Sigmoid colon (tissue), 7 donors: ENCODE data around the gene ITGB4. TPM values are rescaled to one million over a fixed set of nuclear protein-coding genes. Genes with fewer than 3 reads are reported as not detected.

Source experiments
- DNase-seq: peaks from one replicate; pipeline ENCODE4 v3.0.0-alpha.2; 2019
- H3K27ac ChIP-seq, 4 donors: fragments of 200-600 bp; sonication (generic); one replicate each; pipeline ENCODE4 v1.5.1; 2016 to 2019; ENCODE audit warnings: mild to moderate bottlenecking in 1 of 4
- H3K27me3 ChIP-seq, 3 donors: fragments of 200-600 bp; sonication (generic); one replicate each; pipeline ENCODE4 v1.5.1; 2019; ENCODE audit warnings: mild to moderate bottlenecking in 1 of 3
- H3K36me3 ChIP-seq, 4 donors: fragments of 200-600 bp; sonication (generic); one replicate each; pipeline ENCODE4 v1.5.1; 2016 to 2019
- H3K4me1 ChIP-seq, 4 donors: fragments of 200-600 bp; sonication (generic); one replicate each; pipeline ENCODE4 v1.5.1; 2017 to 2019
- H3K4me3 ChIP-seq, 4 donors: fragments of 200-600 bp; sonication (generic); one replicate each; pipeline ENCODE4 v1.5.1; 2017 to 2019; ENCODE audit warnings: mild to moderate bottlenecking in 2 of 4, moderate library complexity in 1 of 4
- H3K9me3 ChIP-seq, 4 donors: fragments of 200-600 bp in 3 of 4; sonication (generic) in 3 of 4; one replicate each; pipeline versions ENCODE4 v1.5.1 to v1.6.1; 2013 to 2019
- EP300 ChIP-seq, 4 donors: sonication (generic); formaldehyde crosslinking; IDR thresholded peaks; one replicate each; pipeline ENCODE4 v1.6.1; 2017; ENCODE audit warnings: antibody characterized with exemption in 4 of 4
- POLR2A ChIP-seq, 2 donors: fragments of 450-650 bp; IDR thresholded peaks; one replicate each; pipeline ENCODE4 v1.6.1; 2016; ENCODE audit warnings: antibody characterized with exemption in 2 of 2, mild to moderate bottlenecking in 2 of 2, moderate library complexity in 2 of 2
- POLR2AphosphoS5 ChIP-seq, 4 donors: sonication (generic); formaldehyde crosslinking; IDR thresholded peaks; one replicate each; pipeline ENCODE4 v1.6.1; 2017; ENCODE audit warnings: antibody characterized with exemption in 4 of 4
- WGBS, 2 donors: extraction: QIAGEN DNeasy Blood & Tissue Kit; methylation state at CpG; one replicate each; pipeline ENCODE4 v1.1.7; 2013; 5-methylcytosine and 5-hydroxymethylcytosine counted together
- intact Hi-C: fragments of 100-400 bp; cut with DNase I; formaldehyde crosslinking; loops from one replicate; pipeline ENCODE4 v1.15.1; 2023
- polyA plus RNA-seq, 3 donors: library from polyadenylated mRNA; stranded (reverse); fragments of 200-250 nt; gene quantifications; one replicate each; pipeline ENCODE4 v1.2.3, GENCODE V29; 2013
- total RNA-seq, 4 donors: library from RNA; depleted of rRNA; stranded (reverse); fragments of >200 nt; gene quantifications; one replicate each; pipeline ENCODE4 v1.1.0, GENCODE V29; 2016
- TF ChIP-seq, protein P1 (sequence below), 4 experiments: fragments of 450-650 bp in 3 of 4; fragments of 200-600 bp in 1 of 4; IDR thresholded peaks; one replicate each; pipeline ENCODE4 v1.5.1; 2016 to 2019; ENCODE audit warnings: antibody characterized with exemption in 4 of 4, mild to moderate bottlenecking in 3 of 4, moderate library complexity in 2 of 4
- donor health status: healthy with polysubstance abuse.
- donor health status: Bipolar disorder and iron deficiency.
- donor health status: healthy.

ITGB4 gene
- total and polyA plus RNA-seq, 7 donors, result 15.1 to 116 (median 25.8) TPM

DNA sequence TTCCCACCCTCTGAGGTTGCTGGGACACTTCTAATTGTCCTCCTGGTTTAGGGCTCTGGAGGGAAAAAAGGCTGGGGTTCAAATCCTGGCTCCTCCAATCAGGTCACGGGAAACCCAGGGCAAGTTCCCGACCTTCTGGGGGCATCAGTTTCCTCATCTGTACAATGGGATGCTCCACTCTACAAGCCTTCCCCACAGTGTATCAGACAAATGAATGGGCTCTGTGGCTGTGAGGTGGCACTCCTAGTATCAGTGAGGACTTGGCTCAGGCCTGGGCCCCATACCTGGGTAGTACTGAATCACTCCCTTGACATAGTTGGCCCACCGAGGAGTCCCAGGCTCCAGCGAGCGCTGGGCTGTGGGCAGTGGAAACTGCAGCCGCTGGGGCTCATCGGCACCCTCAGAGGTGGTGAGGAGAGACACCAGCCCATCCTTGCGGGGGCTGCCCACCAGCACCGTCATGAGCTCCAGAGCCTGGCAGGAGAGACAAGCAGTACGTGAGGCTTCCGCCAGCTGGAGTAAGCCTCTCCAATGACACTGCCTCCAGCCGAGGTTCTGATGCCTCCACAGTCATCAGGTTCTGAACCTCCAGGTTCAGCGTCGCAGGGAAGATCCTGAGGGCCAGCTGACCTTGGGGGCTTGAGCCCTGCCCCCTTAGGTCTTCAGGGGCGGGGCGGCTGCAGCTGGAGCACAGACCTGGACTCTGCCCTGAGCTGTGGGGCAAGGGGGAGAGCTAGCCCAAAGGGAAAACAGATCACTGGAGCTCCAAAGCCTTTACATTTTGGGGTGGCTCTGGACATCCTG is 42.6 kb downstream of the ITGB4 start:
- Histone ChIP-seq H3K27me3 (no peaks in the 10 kb centered on the region), H3K27ac (peak overlapping the region; percentile 78 to 90 (median 88)), H3K9me3 (no peaks in the 10 kb centered on the region), H3K4me1 (peaks cover 0 to 25% (median 17%) of the 10 kb centered on the region in 4 donors), H3K4me3 (peak overlapping the region; percentile 58 to 69 (median 65)), H3K36me3 (peaks cover 0 to 21% (median 2%) of the 10 kb centered on the region in 4 donors)
- WGBS, 2 donors, result 60 to 74% methylated on average over 16 of the region's 16 CpGs
- DNase-seq, result no peak
- intact Hi-C loops, result loop anchor here (5.0 kb wide), 1 partner anchor 63 kb away; no protein-coding TSS in a partner anchor
- no peak for TF ChIP-seq EP300 (IDR thresholded peaks at IDR 0.05)
- TF ChIP-seq, protein P1, sequence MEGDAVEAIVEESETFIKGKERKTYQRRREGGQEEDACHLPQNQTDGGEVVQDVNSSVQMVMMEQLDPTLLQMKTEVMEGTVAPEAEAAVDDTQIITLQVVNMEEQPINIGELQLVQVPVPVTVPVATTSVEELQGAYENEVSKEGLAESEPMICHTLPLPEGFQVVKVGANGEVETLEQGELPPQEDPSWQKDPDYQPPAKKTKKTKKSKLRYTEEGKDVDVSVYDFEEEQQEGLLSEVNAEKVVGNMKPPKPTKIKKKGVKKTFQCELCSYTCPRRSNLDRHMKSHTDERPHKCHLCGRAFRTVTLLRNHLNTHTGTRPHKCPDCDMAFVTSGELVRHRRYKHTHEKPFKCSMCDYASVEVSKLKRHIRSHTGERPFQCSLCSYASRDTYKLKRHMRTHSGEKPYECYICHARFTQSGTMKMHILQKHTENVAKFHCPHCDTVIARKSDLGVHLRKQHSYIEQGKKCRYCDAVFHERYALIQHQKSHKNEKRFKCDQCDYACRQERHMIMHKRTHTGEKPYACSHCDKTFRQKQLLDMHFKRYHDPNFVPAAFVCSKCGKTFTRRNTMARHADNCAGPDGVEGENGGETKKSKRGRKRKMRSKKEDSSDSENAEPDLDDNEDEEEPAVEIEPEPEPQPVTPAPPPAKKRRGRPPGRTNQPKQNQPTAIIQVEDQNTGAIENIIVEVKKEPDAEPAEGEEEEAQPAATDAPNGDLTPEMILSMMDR (IDR thresholded peaks at IDR 0.05), result no peak
- TF ChIP-seq POLR2A (IDR thresholded peaks at IDR 0.05), result no peak
- no peak for TF ChIP-seq POLR2AphosphoS5 (IDR thresholded peaks at IDR 0.05)

DNA sequence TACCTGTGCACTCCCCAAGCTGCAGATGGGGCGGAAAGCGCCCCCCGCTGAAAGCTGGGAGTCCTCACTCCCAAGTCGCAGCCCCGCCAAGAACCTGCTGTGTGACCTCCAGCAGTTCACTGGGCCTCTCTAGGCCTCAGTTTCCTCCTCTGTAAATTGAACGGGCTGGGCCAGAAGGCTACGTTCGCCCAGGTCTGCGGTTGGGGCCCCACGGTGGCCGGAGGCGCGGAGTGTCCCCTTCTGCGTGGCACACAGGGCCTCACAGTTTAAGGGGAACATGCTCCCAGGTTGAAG is 43.1 kb downstream of the ITGB4 start:
- intact Hi-C loops, result loop anchor here (5.0 kb wide), 1 partner anchor 63 kb away; no protein-coding TSS in a partner anchor
- Histone ChIP-seq H3K9me3 (no peaks in the 10 kb centered on the region), H3K36me3 (peaks cover 0 to 20% (median 2%) of the 10 kb centered on the region in 4 donors), H3K27me3 (no peaks in the 10 kb centered on the region), H3K4me1 (peaks cover 0 to 25% (median 17%) of the 10 kb centered on the region in 4 donors), H3K27ac (peak overlapping the region; percentile 78 to 90 (median 88)), H3K4me3 (peak overlapping the region; percentile 58 to 69 (median 65))
- TF ChIP-seq POLR2AphosphoS5 (IDR thresholded peaks at IDR 0.05) (no peak), EP300 (IDR thresholded peaks at IDR 0.05) (no peak), POLR2A (IDR thresholded peaks at IDR 0.05) (no peak)
- TF ChIP-seq, protein P1 (IDR thresholded peaks at IDR 0.05), result peak in 1 of 4 experiments; percentile 27
- WGBS, 2 donors, result 6 to 9% methylated on average over 14 of the region's 14 CpGs
- DNase-seq, result no peak

GRCh38 chr17:75764711-75765421 is 43.6 kb downstream of the ITGB4 start, which contains the start of gene GALK1:
Gene GALK1, minus strand, starts transcription at chr17:75765192. Its CDS starts 56 bp downstream, at chr17:75765136.
- DNase-seq, result peak; percentile 89
- Histone ChIP-seq H3K27ac (peak within 1 kb of the TSS; percentile 78 to 90 (median 88)), H3K27me3 (no peaks in the 10 kb centered on the region), H3K4me3 (peak within 1 kb of the TSS; percentile 58 to 69 (median 65)), H3K9me3 (no peaks in the 10 kb centered on the region), H3K4me1 (peaks cover 0 to 25% (median 17%) of the 10 kb centered on the region in 4 donors), H3K36me3 (peaks cover 0 to 16% (median 2%) of the 10 kb centered on the region in 4 donors)
- TF ChIP-seq, protein P1 (IDR thresholded peaks at IDR 0.05), result peak in 3 of 4 experiments; percentile 32 to 50 (median 36)
- peak; percentile 22 to 57 for TF ChIP-seq POLR2A (IDR thresholded peaks at IDR 0.05)
- TF ChIP-seq EP300 (IDR thresholded peaks at IDR 0.05), result no peak
- peak; percentile 48 to 87 (median 82) for TF ChIP-seq POLR2AphosphoS5 (IDR thresholded peaks at IDR 0.05)
- 0 to 1% methylated on average over 71 of the region's 71 CpGs for WGBS, 2 donors
- intact Hi-C loops, result loop anchor here (5.0 kb wide), 1 partner anchor 62 kb away; no protein-coding TSS in a partner anchor

- Histone ChIP-seq H3K9me3 (no peaks in the 10 kb centered on the region), H3K27me3 (no peaks in the 10 kb centered on the region), H3K4me1 (peaks cover 0 to 25% (median 17%) of the 10 kb centered on the region in 4 donors), H3K4me3 (no peak overlapping the region), H3K27ac (peak overlapping the region; percentile 78 to 90 (median 88)), H3K36me3 (peaks cover 0 to 16% (median 2%) of the 10 kb centered on the region in 4 donors)
- 86 to 92% methylated on average over 4 of the region's 4 CpGs for WGBS, 2 donors
- TF ChIP-seq POLR2AphosphoS5 (IDR thresholded peaks at IDR 0.05) (no peak), POLR2A (IDR thresholded peaks at IDR 0.05) (no peak), EP300 (IDR thresholded peaks at IDR 0.05) (no peak)
- TF ChIP-seq, protein P1 (IDR thresholded peaks at IDR 0.05), result no peak
- intact Hi-C loops, result no loop called here
- DNase-seq, result no peak
These were observed 44.7 kb downstream of the ITGB4 start for GRCh38 chr17:75765981-75766380.
